Measurements from ENCODE around the gene BMP6.

BMP6 gene

GRCh38 chr6:7747016-7747415, 21.1 kb downstream of the BMP6 start:
- in situ Hi-C loops (cut with MboI; ENCODE audit: low sequenced_read_pairs): no loop called here

GRCh38 chr6:7747433-7747832, 21.5 kb downstream of the BMP6 start:
- in situ Hi-C loops (cut with MboI; ENCODE audit: low sequenced_read_pairs): no loop called here

GRCh38 chr6:7747901-7748504, 22.1 kb downstream of the BMP6 start:
- in situ Hi-C loops (cut with MboI; ENCODE audit: low sequenced_read_pairs): no loop called here

- in situ Hi-C loops (cut with MboI; ENCODE audit: low sequenced_read_pairs): no loop called here
Observed at GRCh38 chr6:7749478-7749877, 23.6 kb downstream of the BMP6 start.

GRCh38 chr6:7750197-7750596, 24.3 kb downstream of the BMP6 start:
- in situ Hi-C loops (cut with MboI; ENCODE audit: low sequenced_read_pairs): no loop called here

- in situ Hi-C loops (cut with MboI; ENCODE audit: low sequenced_read_pairs): no loop called here
Observed at GRCh38 chr6:7758456-7758855, 32.6 kb downstream of the BMP6 start.

GRCh38 chr6:7759320-7759719, 33.4 kb downstream of the BMP6 start:
- in situ Hi-C loops (cut with MboI; ENCODE audit: low sequenced_read_pairs): no loop called here

GRCh38 chr6:7761051-7761450, 35.2 kb downstream of the BMP6 start:
- in situ Hi-C loops (cut with MboI; ENCODE audit: low sequenced_read_pairs): no loop called here

GRCh38 chr6:7762760-7763159, 36.9 kb downstream of the BMP6 start:
- in situ Hi-C loops (cut with MboI; ENCODE audit: low sequenced_read_pairs): no loop called here

- in situ Hi-C loops (cut with MboI; ENCODE audit: low sequenced_read_pairs): no loop called here
Observed at GRCh38 chr6:7763881-7764280, 38.0 kb downstream of the BMP6 start.

- in situ Hi-C loops (cut with MboI; ENCODE audit: low sequenced_read_pairs): no loop called here
Observed at GRCh38 chr6:7765575-7766325, 39.9 kb downstream of the BMP6 start.

GRCh38 chr6:7769702-7770101, 43.8 kb downstream of the BMP6 start:
- in situ Hi-C loops (cut with MboI; ENCODE audit: low sequenced_read_pairs): no loop called here

GRCh38 chr6:7770111-7770510, 44.2 kb downstream of the BMP6 start:
- in situ Hi-C loops (cut with MboI; ENCODE audit: low sequenced_read_pairs): no loop called here

GRCh38 chr6:7770601-7771000, 44.7 kb downstream of the BMP6 start:
- in situ Hi-C loops (cut with MboI; ENCODE audit: low sequenced_read_pairs): no loop called here

- in situ Hi-C loops (cut with MboI; ENCODE audit: low sequenced_read_pairs): no loop called here
Observed at GRCh38 chr6:7773322-7773721, 47.4 kb downstream of the BMP6 start.

GRCh38 chr6:7773914-7774313, 48.0 kb downstream of the BMP6 start:
- in situ Hi-C loops (cut with MboI; ENCODE audit: low sequenced_read_pairs): no loop called here

GRCh38 chr6:7776509-7776908, 50.6 kb downstream of the BMP6 start:
- in situ Hi-C loops (cut with MboI; ENCODE audit: low sequenced_read_pairs): no loop called here

- in situ Hi-C loops (cut with MboI; ENCODE audit: low sequenced_read_pairs): no loop called here
Observed at GRCh38 chr6:7777074-7777473, 51.2 kb downstream of the BMP6 start.

- in situ Hi-C loops (cut with MboI; ENCODE audit: low sequenced_read_pairs): no loop called here
Observed at GRCh38 chr6:7781240-7781639, 55.3 kb downstream of the BMP6 start.

GRCh38 chr6:7784248-7784647, 58.3 kb downstream of the BMP6 start:
- in situ Hi-C loops (cut with MboI; ENCODE audit: low sequenced_read_pairs): no loop called here

- in situ Hi-C loops (cut with MboI; ENCODE audit: low sequenced_read_pairs): no loop called here
Observed at GRCh38 chr6:7784706-7785105, 58.8 kb downstream of the BMP6 start.

- in situ Hi-C loops (cut with MboI; ENCODE audit: low sequenced_read_pairs): no loop called here
Observed at GRCh38 chr6:7785243-7786035, 59.5 kb downstream of the BMP6 start.
